H4 (cell line): Measurements from ENCODE around the gene NFIX. TPM values are rescaled to one million over a fixed set of nuclear protein-coding genes. Genes with fewer than 3 reads are reported as not detected.

ENCODE experiments used
- DNase-seq: peaks from one replicate; pipeline ENCODE4 v3.0.0-alpha.2; 2015; ENCODE audit warnings: low spot score
- total RNA-seq: library from RNA; depleted of rRNA; stranded (reverse); fragments of >200 nt; shearing (Covaris generic); gene quantifications from 2 replicates; pipeline ENCODE4 v1.2.3, GENCODE V29; 2014

NFIX gene
- total RNA-seq, 1 experiment from 2014 or later, result 13.8 TPM

GRCh38 chr19:12987781-12988180 lies 7.5 kb upstream of the NFIX start:
- no peak for DNase-seq

- no peak for DNase-seq
Measured at GRCh38 chr19:12990431-12990830, 4.8 kb upstream of the NFIX start.

- DNase-seq, result no peak
Measured at GRCh38 chr19:12990853-12991252, 4.4 kb upstream of the NFIX start.

- DNase-seq, result no peak
Measured at GRCh38 chr19:12991296-12991695, 4.0 kb upstream of the NFIX start.

GRCh38 chr19:12992729-12993128 lies 2.5 kb upstream of the NFIX start:
- DNase-seq, result no peak

- DNase-seq, result no peak
Measured at GRCh38 chr19:12993562-12993961, 1.7 kb upstream of the NFIX start.

GRCh38 chr19:12995596-12996405 lies 526 bp downstream of the NFIX start:
- no peak for DNase-seq

- DNase-seq, result no peak
Measured at GRCh38 chr19:12996406-12997094, 1.3 kb downstream of the NFIX start.

GRCh38 chr19:12997179-12997966 lies 2.1 kb downstream of the NFIX start:
- no peak for DNase-seq

GRCh38 chr19:12997967-12998940 lies 3.0 kb downstream of the NFIX start:
- DNase-seq, result no peak

- no peak for DNase-seq
Measured at GRCh38 chr19:13001166-13001501, 5.9 kb downstream of the NFIX start.

GRCh38 chr19:13001502-13002165 lies 6.4 kb downstream of the NFIX start:
- DNase-seq, result no peak

- no peak for DNase-seq
Measured at GRCh38 chr19:13002166-13002898, 7.1 kb downstream of the NFIX start.

- no peak for DNase-seq
Measured at GRCh38 chr19:13003081-13003480, 7.8 kb downstream of the NFIX start.

GRCh38 chr19:13004273-13004672 lies 9.0 kb downstream of the NFIX start:
- no peak for DNase-seq

- no peak for DNase-seq
Measured at GRCh38 chr19:13005253-13005652, 10.0 kb downstream of the NFIX start.

- no peak for DNase-seq
Measured at GRCh38 chr19:13005861-13006370, 10.6 kb downstream of the NFIX start.

- no peak for DNase-seq
Measured at GRCh38 chr19:13006431-13007281, 11.4 kb downstream of the NFIX start.
